H1 (cell line): ENCODE measurements around the gene DTWD1. TPM values are rescaled to one million over a fixed set of nuclear protein-coding genes. Genes with fewer than 3 reads are reported as not detected.

Experiments
- CTCF ChIA-PET: fragments of 300-600 bp; sonication (Branson Sonifier 250); formaldehyde crosslinking; loops from one replicate; lab custom pipeline; 2021; ENCODE audit not compliant: partially characterized antibody; lab: Charles Lee
- POLR2A ChIA-PET: fragments of 300-600 bp; sonication (Branson Sonifier 250); formaldehyde crosslinking; loops from one replicate; lab custom pipeline; 2021; ENCODE audit warnings: inconsistent platforms; ENCODE audit not compliant: partially characterized antibody; lab: Charles Lee
- DNase-seq, 2 experiments: peaks; one replicate each; pipeline versions ENCODE4 v3.0.0 to v3.0.0-alpha.2; 2010 to 2022; ENCODE audit warnings: low spot score in 2 of 2, low read depth in 1 of 2, mixed read lengths in 1 of 2
- FAIRE-seq: peaks from 2 replicates; lab custom pipeline; 2011; peaks lifted over from hg19 to GRCh38; lab: Jason Lieb, UNC
- H2AFZ ChIP-seq: 2 replicates; pipeline ENCODE4 v1.8.1; 2012; ENCODE audit warnings: low read length, inconsistent platforms
- H2AK5ac ChIP-seq: 2 replicates; pipeline ENCODE4 v1.6.1; 2013; ENCODE audit warnings: low read depth, low read length
- H2BK120ac ChIP-seq: replicated peaks from 2 replicates; pipeline ENCODE3; 2013; ENCODE audit warnings: low read depth, low read length, inconsistent platforms
- H2BK12ac ChIP-seq: 2 replicates; pipeline ENCODE4 v1.6.1; 2013; ENCODE audit warnings: low read depth, low read length
- H2BK15ac ChIP-seq: 2 replicates; pipeline ENCODE4 v1.6.1; 2013; ENCODE audit warnings: low read length
- H2BK20ac ChIP-seq: 2 replicates; pipeline ENCODE4 v1.6.1; 2013; ENCODE audit warnings: low read length
- H2BK5ac ChIP-seq: 2 replicates; pipeline ENCODE4 v1.6.1; 2013; ENCODE audit warnings: low read depth, low read length
- H3K14ac ChIP-seq: 2 replicates; pipeline ENCODE4 v1.6.1; 2013; ENCODE audit warnings: inconsistent platforms; ENCODE audit not compliant: insufficient read length
- H3K18ac ChIP-seq: 2 replicates; pipeline ENCODE4 v1.6.1; 2013; ENCODE audit warnings: low read length; ENCODE audit errors: extremely low read depth
- H3K23ac ChIP-seq: 2 replicates; pipeline ENCODE4 v1.6.1; 2013; ENCODE audit warnings: inconsistent platforms; ENCODE audit not compliant: insufficient read length
- H3K23me2 ChIP-seq: 2 replicates; pipeline ENCODE4 v1.6.1; 2013; ENCODE audit warnings: low read depth, low read length
- H3K27ac ChIP-seq: 2 replicates; pipeline ENCODE4 v1.6.1; 2011; ENCODE audit warnings: low read depth, low read length, inconsistent platforms
- H3K27me3 ChIP-seq, 4 experiments: replicated peaks in 1 of 4; 1 replicate in 1 of 4; 2 replicates in 3 of 4; pipeline versions ENCODE4 v1.6.1 to v1.8.1; 2011 to 2013; ENCODE audit warnings: low read length in 3 of 4, mild to moderate bottlenecking in 3 of 4, inconsistent platforms in 2 of 4, mixed read lengths in 2 of 4, moderate library complexity in 1 of 4; ENCODE audit not compliant: control insufficient read depth in 3 of 4, insufficient read depth in 3 of 4; ENCODE audit errors: extremely low read depth in 1 of 4
- H3K36me3 ChIP-seq, 4 experiments: 2 replicates each; pipeline versions ENCODE4 v1.6.1 to v1.8.1; 2011 to 2013; ENCODE audit warnings: mild to moderate bottlenecking in 4 of 4, low read length in 3 of 4, moderate library complexity in 2 of 4, control low read depth in 1 of 4, inconsistent platforms in 1 of 4; ENCODE audit not compliant: insufficient read depth in 4 of 4, control insufficient read depth in 2 of 4
- H3K4ac ChIP-seq: replicated peaks from 2 replicates; pipeline ENCODE3; 2013; ENCODE audit warnings: low read length, low read depth, mixed read lengths, inconsistent platforms; ENCODE audit not compliant: insufficient read length
- H3K4me1 ChIP-seq, 4 experiments: replicated peaks in 1 of 4; 1 replicate in 1 of 4; 2 replicates in 3 of 4; pipeline versions ENCODE4 v1.6.1 to v1.8.1; 2011 to 2013; ENCODE audit warnings: low read length in 3 of 4, inconsistent platforms in 2 of 4, mixed read lengths in 1 of 4; ENCODE audit not compliant: insufficient read depth in 4 of 4, control insufficient read depth in 3 of 4
- H3K4me2 ChIP-seq, 2 experiments: 2 replicates each; pipeline versions ENCODE4 v1.6.1 to v1.8.1; 2011 to 2013; ENCODE audit warnings: low read depth in 2 of 2, low read length in 2 of 2, control low read depth in 1 of 2, inconsistent platforms in 1 of 2, mild to moderate bottlenecking in 1 of 2; ENCODE audit not compliant: insufficient read depth in 1 of 2
- H3K4me3 ChIP-seq, 4 experiments: fragments of 200-600, 300-600 bp in 1 of 4; sonication (generic), shearing (Covaris generic), sonication (Bioruptor Twin) in 1 of 4; 2 replicates each; pipeline versions ENCODE4 v1.5.1 to v1.8.1; 2011 to 2016; ENCODE audit warnings: low read length in 4 of 4, low read depth in 3 of 4, control low read depth in 2 of 4, inconsistent platforms in 2 of 4, mild to moderate bottlenecking in 2 of 4, mixed read lengths in 1 of 4, moderate library complexity in 1 of 4; ENCODE audit not compliant: insufficient read depth in 2 of 4; ENCODE audit errors: extremely low read depth in 1 of 4
- H3K56ac ChIP-seq: replicated peaks from 2 replicates; pipeline ENCODE3; 2013; ENCODE audit warnings: low read depth, mild to moderate bottlenecking, mixed read lengths, low read length, inconsistent platforms; ENCODE audit not compliant: insufficient read length
- H3K79me1 ChIP-seq: 2 replicates; pipeline ENCODE4 v1.6.1; 2013; ENCODE audit warnings: low read depth, low read length, control low read depth
- H3K79me2 ChIP-seq, 2 experiments: 2 replicates each; pipeline versions ENCODE4 v1.6.1 to v1.8.1; 2012 to 2013; ENCODE audit warnings: low read length in 2 of 2, mild to moderate bottlenecking in 2 of 2, inconsistent platforms in 1 of 2; ENCODE audit not compliant: insufficient read depth in 2 of 2, control insufficient read depth in 1 of 2
- H3K9ac ChIP-seq, 4 experiments: replicated peaks in 1 of 4; 1 replicate in 1 of 4; 2 replicates in 3 of 4; pipeline versions ENCODE4 v1.6.1 to v1.8.1; 2011 to 2013; ENCODE audit warnings: low read depth in 3 of 4, low read length in 3 of 4, control low read depth in 2 of 4, mild to moderate bottlenecking in 2 of 4, moderate library complexity in 2 of 4, inconsistent platforms in 1 of 4; ENCODE audit errors: extremely low read depth in 1 of 4
- H3K9me3 ChIP-seq, 2 experiments: 2 replicates each; pipeline versions ENCODE4 v1.6.1 to v1.8.1; 2012 to 2013; ENCODE audit warnings: mild to moderate bottlenecking in 2 of 2, moderate library complexity in 2 of 2, control low read depth in 1 of 2, inconsistent platforms in 1 of 2, low read depth in 1 of 2, low read length in 1 of 2, mixed read lengths in 1 of 2; ENCODE audit not compliant: insufficient read depth in 2 of 2
- H4K20me1 ChIP-seq, 2 experiments: replicated peaks in 1 of 2; 2 replicates each; pipeline versions ENCODE3 to v1.8.1; 2011 to 2013; ENCODE audit warnings: inconsistent platforms in 2 of 2, low read length in 2 of 2, mild to moderate bottlenecking in 1 of 2; ENCODE audit not compliant: insufficient read depth in 2 of 2, control insufficient read depth in 1 of 2
- H4K5ac ChIP-seq: 2 replicates; pipeline ENCODE4 v1.6.1; 2013; ENCODE audit warnings: low read length, low read depth, mixed read lengths, inconsistent platforms; ENCODE audit not compliant: insufficient read length
- H4K8ac ChIP-seq: 2 replicates; pipeline ENCODE4 v1.8.0; 2013; ENCODE audit warnings: mild to moderate bottlenecking, moderate library complexity, low read length, inconsistent platforms; ENCODE audit not compliant: insufficient read depth; ENCODE audit errors: extremely low read depth
- H4K91ac ChIP-seq: replicated peaks from 2 replicates; pipeline ENCODE3; 2013; ENCODE audit warnings: low read length, mixed read lengths, inconsistent platforms; ENCODE audit not compliant: insufficient read length
- CBX8 ChIP-seq: fragments of 300-800, 300-1000 bp; sonication (generic); IDR thresholded peaks from 2 replicates; pipeline ENCODE4 v1.7.1; 2016; ENCODE audit warnings: low read depth, low read length, borderline replicate concordance
- GTF2F1 ChIP-seq: IDR thresholded peaks from 2 replicates; pipeline ENCODE4 v1.6.1; 2012; ENCODE audit warnings: low read depth, low read length, improper control_type of control experiment, borderline replicate concordance
- JUND ChIP-seq: IDR thresholded peaks from 2 replicates; pipeline ENCODE4 v1.6.1; 2011; ENCODE audit warnings: mild to moderate bottlenecking, improper control_type of control experiment, low read length
- PHF8 ChIP-seq: fragments of 200-600 bp; sonication (generic); conservative IDR thresholded peaks from 2 replicates; pipeline ENCODE4 v1.7.1; 2012; ENCODE audit warnings: low read depth, mild to moderate bottlenecking, inconsistent platforms, low read length, moderate library complexity
- POLR2AphosphoS5 ChIP-seq: IDR thresholded peaks from 2 replicates; pipeline ENCODE4 v1.6.1; 2011; ENCODE audit warnings: low read depth, low read length
- RXRA ChIP-seq: IDR thresholded peaks from 2 replicates; pipeline ENCODE4 v1.6.1; 2011; ENCODE audit warnings: low read depth, mild to moderate bottlenecking, low read length, moderate library complexity; ENCODE audit not compliant: insufficient read depth
- SAP30 ChIP-seq: fragments of 300-600 bp; sonication (generic); IDR thresholded peaks from 2 replicates; pipeline ENCODE4 v1.7.1; 2012; ENCODE audit warnings: low read length, moderate library complexity, mild to moderate bottlenecking, inconsistent platforms; ENCODE audit not compliant: insufficient read depth, insufficient replicate concordance
- TAF7 ChIP-seq: optimal IDR thresholded peaks from 2 replicates; pipeline ENCODE3; 2011; ENCODE audit warnings: low read depth, mild to moderate bottlenecking, inconsistent platforms, low read length, moderate library complexity, borderline replicate concordance
- TEAD4 ChIP-seq: IDR thresholded peaks from 2 replicates; pipeline ENCODE4 v1.6.1; 2012; ENCODE audit warnings: low read depth, low read length, inconsistent platforms, mixed read lengths
- YY1 ChIP-seq: IDR thresholded peaks from 2 replicates; pipeline ENCODE4 v1.6.1; 2011; ENCODE audit warnings: low read depth, mild to moderate bottlenecking, low read length
- WGBS, 2 experiments: shearing (Covaris generic) in 1 of 2; methylation state at CpG; one replicate each; pipeline versions ENCODE4 v1.1.6 to v1.1.7; 2013 to 2015; ENCODE audit warnings: low lambda C conversion rate in 2 of 2, mixed read lengths in 2 of 2, inconsistent platforms in 1 of 2, low coverage in 1 of 2, missing lambda C conversion rate in 1 of 2; ENCODE audit not compliant: insufficient replicate concordance in 2 of 2, insufficient coverage in 1 of 2, insufficient read length in 1 of 2; ENCODE audit errors: extremely low coverage in 1 of 2, missing lambda C conversion rate in 1 of 2; 5-methylcytosine and 5-hydroxymethylcytosine counted together
- polyA plus RNA-seq, 7 experiments: library from polyadenylated mRNA; depleted of rRNA in 3 of 7; stranded (reverse) in 5 of 7; unstranded in 2 of 7; fragments of >200 nt in 5 of 7; fragments of 200-250 nt in 2 of 7; gene quantifications; 1 replicate in 5 of 7; 2 replicates in 1 of 7; 4 replicates in 1 of 7; pipeline versions ENCODE4 v1.2.1 to v1.2.3, GENCODE V29; 2011 to 2013; ENCODE audit warnings: missing spikeins in 2 of 7, mixed read lengths in 2 of 7
- total RNA-seq: library from RNA; stranded (reverse); fragmentation: NEBNext Ultra II Directional; extraction: Animal tissue kit (Norgen Biotek cat#: 25700); gene quantifications from 2 replicates; pipeline ENCODE4 v1.2.1, GENCODE V29; 2021
- TF ChIP-seq, protein P1 (sequence below): IDR thresholded peaks from 2 replicates; pipeline ENCODE4 v1.6.1; 2012; ENCODE audit warnings: inconsistent platforms
- TF ChIP-seq, protein P2 (sequence below): IDR thresholded peaks from 2 replicates; pipeline ENCODE4 v1.6.1; 2012; ENCODE audit warnings: low read length, inconsistent platforms

DTWD1 gene
- total and polyA plus RNA-seq, 2 of the 8 experiments (the other 6 are each of a cell fraction or from before 2014, with no cell fraction given) = 10.4 to 32.4 TPM

DNA sequence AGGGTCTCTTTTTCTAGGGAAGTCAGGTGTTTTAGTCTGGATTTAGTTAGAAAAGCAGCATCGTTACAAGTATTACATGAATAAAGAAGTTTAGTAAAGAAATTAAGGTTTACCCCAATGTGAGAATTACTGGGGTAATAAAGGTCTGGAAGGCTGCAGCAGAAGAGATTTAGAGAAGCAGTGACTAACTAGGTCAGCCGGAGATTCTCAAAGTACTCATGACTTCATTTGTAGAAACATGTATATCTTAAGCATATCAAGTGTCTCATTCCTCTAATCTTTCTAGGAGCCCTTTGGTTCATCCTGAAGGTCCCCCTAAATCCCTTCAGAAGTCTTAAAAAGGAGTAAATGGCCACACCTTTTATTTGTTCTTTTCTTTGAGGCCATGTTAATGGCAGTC is 26.0 kb downstream of the DTWD1 start:
- DNase-seq (no peak), FAIRE-seq (no peak)
- Histone ChIP-seq H4K5ac (no peak overlapping the region), H3K27me3 (no peaks in the 10 kb centered on the region), H2BK20ac (no peak overlapping the region), H3K14ac (no peak overlapping the region), H3K27ac (no peak overlapping the region), H3K79me1 (no peaks in the 10 kb centered on the region), H2AK5ac (no peak overlapping the region), H3K4ac (no peak overlapping the region), H2BK5ac (no peak overlapping the region), H3K4me3 (no peak overlapping the region), H3K18ac (no peak overlapping the region), H2BK12ac (no peak overlapping the region), H3K23ac (no peak overlapping the region), H3K79me2 (no peaks in the 10 kb centered on the region), H3K9ac (no peak overlapping the region), H2AFZ (no peak overlapping the region), H2BK15ac (no peak overlapping the region), H3K4me2 (no peak overlapping the region), H4K20me1 (no peaks in the 10 kb centered on the region), H3K4me1 (peaks cover 0 to 2% (median 0%) of the 10 kb centered on the region in 4 experiments; a peak in 2 of 7 replicates), H4K91ac (no peak overlapping the region), H3K9me3 (0 out of 4 replicates have a peak, but pooled peaks cover 0 to under 1% of the 10 kb centered on the region in 2 experiments), H3K56ac (no peak overlapping the region), H2BK120ac (no peak overlapping the region), H3K36me3 (no peaks in the 10 kb centered on the region; a peak in 1 of 8 replicates), H4K8ac (no peak overlapping the region), H3K23me2 (no peaks in the 10 kb centered on the region)
- CTCF ChIA-PET = no interaction called here
- POLR2A ChIA-PET = no interaction called here
- WGBS, 2 experiments = 91% methylated on average over 2 of the region's 2 CpGs; no CpG with 5 or more reads in 1 of the 2 experiments
- TF ChIP-seq YY1 (no peak), GTF2F1 (no peak), JUND (no peak), PHF8 (no peak), SAP30 (no peak), POLR2AphosphoS5 (no peak), TAF7 (no peak), TEAD4 (no peak), CBX8 (no peak), RXRA (no peak)
- TF ChIP-seq, protein P1, sequence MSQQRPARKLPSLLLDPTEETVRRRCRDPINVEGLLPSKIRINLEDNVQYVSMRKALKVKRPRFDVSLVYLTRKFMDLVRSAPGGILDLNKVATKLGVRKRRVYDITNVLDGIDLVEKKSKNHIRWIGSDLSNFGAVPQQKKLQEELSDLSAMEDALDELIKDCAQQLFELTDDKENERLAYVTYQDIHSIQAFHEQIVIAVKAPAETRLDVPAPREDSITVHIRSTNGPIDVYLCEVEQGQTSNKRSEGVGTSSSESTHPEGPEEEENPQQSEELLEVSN = no peak
- TF ChIP-seq, protein P2, sequence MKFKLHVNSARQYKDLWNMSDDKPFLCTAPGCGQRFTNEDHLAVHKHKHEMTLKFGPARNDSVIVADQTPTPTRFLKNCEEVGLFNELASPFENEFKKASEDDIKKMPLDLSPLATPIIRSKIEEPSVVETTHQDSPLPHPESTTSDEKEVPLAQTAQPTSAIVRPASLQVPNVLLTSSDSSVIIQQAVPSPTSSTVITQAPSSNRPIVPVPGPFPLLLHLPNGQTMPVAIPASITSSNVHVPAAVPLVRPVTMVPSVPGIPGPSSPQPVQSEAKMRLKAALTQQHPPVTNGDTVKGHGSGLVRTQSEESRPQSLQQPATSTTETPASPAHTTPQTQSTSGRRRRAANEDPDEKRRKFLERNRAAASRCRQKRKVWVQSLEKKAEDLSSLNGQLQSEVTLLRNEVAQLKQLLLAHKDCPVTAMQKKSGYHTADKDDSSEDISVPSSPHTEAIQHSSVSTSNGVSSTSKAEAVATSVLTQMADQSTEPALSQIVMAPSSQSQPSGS = no peak
